ENCODE results near the gene FAM110D.

FAM110D gene

DNA sequence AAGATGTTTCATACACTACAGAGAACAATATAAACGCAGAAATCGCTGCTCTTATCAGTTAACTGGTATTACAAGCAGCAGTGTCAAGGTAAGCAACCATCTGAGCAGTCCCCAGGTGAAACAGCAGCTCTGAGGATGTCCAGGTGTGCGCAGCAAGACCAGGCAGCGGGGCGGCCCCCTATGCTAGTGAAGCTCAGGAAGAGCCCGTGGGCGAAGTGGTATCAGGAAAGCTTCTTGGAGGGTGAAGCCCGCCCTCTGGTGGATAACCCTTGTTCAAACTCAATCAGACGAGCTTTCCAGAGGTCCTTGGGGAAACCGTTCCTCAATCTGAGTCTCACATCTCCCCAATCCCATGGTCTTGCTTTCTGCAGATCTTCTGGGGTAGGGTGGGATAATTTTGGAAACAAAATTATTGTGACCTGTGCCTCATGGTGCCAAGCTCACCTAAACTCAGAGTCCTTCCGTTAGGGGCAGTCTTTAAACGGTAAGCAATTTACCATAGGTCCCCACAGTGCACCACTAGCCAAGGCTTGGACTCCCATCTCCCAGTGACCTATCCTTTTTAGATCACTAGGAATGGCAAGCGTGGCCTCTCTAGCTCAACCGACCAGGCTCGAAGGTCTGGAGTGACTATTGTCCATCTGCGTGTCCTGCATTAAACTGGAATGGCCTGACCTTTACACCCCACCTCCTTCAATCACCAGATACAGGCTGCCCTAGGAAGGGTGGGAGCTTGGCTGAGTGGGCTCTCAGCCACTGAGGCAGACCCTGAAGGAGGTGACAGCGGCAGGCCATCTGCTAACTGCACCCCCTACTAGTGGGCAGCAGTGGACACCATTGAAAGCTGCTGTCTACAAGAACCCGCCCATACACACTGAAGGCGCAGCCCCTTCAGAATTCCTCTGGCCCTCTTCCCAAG is 13.6 kb upstream of the FAM110D start:
- no peaks in the 10 kb centered on the region for H3K9me3 ChIP-seq (ENCODE audit: control insufficient read depth, insufficient read depth, low read length)
- no peaks in the 10 kb centered on the region for H3K36me3 ChIP-seq (ENCODE audit: insufficient read depth, low read length)
- no peak overlapping the region for H3K9ac ChIP-seq (ENCODE audit: low read depth, low read length)
- H3K4me1 ChIP-seq (ENCODE audit: insufficient read depth, low read length), result no peaks in the 10 kb centered on the region

DNA sequence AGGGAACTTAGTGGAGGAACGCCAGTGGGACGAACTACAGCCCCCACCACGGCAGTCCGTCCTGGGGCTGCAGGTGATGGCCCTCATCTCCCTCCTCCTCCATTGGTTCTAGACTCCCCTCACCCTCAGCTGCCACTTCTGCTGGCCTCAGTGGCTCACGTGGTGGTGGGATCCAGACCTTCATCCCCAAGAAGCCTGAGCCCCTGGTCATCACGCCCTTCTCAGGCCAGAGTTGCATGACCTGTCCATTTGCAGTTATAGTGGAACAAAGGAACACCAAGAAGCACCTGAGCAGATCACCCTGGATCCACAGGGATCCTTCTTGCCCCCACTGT is 13.0 kb upstream of the FAM110D start:
- Histone ChIP-seq H3K36me3 (ENCODE audit: insufficient read depth, low read length) (no peaks in the 10 kb centered on the region), H3K4me1 (ENCODE audit: insufficient read depth, low read length) (no peaks in the 10 kb centered on the region), H3K9me3 (ENCODE audit: control insufficient read depth, insufficient read depth, low read length) (no peaks in the 10 kb centered on the region), H3K9ac (ENCODE audit: low read depth, low read length) (no peak overlapping the region)

DNA sequence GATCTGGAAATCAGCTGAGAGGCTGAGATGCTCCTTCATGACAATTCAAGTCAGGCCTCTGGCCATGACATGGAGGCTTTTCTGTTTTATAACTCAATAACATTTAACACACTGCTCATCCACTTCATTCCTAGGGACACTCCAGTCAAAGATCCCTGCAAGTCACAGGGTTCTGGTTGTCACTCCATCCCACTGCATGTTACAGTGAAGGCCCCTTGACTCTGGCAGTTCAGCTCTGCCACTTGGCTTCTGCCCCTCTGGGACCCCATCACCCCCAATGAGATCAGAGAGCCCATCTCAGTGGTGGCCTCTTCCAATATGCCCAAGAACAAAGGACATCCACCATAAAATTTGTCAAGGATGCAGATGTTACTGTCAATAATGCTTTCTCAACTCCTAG is 10.0 kb upstream of the FAM110D start:
- H3K4me1 ChIP-seq (ENCODE audit: insufficient read depth, low read length), result no peaks in the 10 kb centered on the region
- H3K9ac ChIP-seq (ENCODE audit: low read depth, low read length), result no peak overlapping the region
- H3K36me3 ChIP-seq (ENCODE audit: insufficient read depth, low read length), result no peaks in the 10 kb centered on the region
- H3K9me3 ChIP-seq (ENCODE audit: control insufficient read depth, insufficient read depth, low read length), result no peaks in the 10 kb centered on the region

DNA sequence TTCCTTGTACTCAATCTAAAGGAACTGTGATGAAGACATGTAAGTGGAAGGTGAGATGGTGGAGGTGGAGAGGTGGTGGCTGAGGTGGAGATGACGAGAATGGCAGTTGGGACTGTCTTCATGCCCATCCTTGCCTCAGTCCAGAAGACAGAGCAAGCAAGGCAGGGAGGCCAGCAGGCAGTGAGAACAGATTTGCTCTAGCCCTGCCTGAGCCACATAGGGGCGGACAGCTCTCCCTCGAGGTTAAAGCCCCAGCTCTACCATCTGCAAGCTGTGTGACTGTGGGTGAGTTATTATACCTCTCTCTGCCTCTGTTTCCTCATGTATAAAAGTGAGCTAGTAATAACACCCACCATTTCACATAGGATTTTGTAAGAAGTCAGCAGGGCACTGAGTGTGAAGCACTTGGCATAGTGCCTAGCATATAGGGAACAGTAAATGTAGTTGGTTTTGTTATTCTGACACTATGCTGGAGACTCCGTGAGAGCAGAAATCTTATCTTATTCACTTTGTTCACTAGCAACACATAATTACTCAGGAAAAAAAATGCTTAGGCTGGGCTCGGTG is 4.8 kb upstream of the FAM110D start:
- Histone ChIP-seq H3K4me1 (ENCODE audit: insufficient read depth, low read length) (peaks cover 13% of the 10 kb centered on the region), H3K36me3 (ENCODE audit: insufficient read depth, low read length) (no peaks in the 10 kb centered on the region), H3K9ac (ENCODE audit: low read depth, low read length) (no peak overlapping the region), H3K9me3 (ENCODE audit: control insufficient read depth, insufficient read depth, low read length) (no peaks in the 10 kb centered on the region)

DNA sequence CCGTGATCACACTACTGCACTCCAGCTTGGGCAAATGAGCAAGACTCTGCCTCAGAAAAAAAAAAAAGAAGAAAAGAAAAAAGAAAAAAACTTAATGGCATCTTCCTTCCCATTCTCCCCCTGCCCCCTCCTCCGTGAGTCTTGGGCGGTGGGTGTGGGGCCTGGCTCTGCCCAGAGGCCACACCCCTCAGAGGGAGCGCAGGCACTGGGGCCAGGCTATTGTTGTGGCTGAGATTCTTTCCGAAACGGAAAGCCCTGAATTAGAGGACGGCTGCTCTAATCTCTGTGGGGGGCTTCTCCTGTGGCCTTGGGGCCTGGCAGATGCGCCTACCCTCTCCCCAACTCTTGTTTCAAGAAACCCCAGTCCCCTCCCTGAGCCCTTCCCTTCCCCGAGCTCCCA is 4.1 kb upstream of the FAM110D start:
- Histone ChIP-seq H3K9me3 (ENCODE audit: control insufficient read depth, insufficient read depth, low read length) (no peaks in the 10 kb centered on the region), H3K9ac (ENCODE audit: low read depth, low read length) (no peak overlapping the region), H3K4me1 (ENCODE audit: insufficient read depth, low read length) (peaks cover 18% of the 10 kb centered on the region), H3K36me3 (ENCODE audit: insufficient read depth, low read length) (no peaks in the 10 kb centered on the region)

DNA sequence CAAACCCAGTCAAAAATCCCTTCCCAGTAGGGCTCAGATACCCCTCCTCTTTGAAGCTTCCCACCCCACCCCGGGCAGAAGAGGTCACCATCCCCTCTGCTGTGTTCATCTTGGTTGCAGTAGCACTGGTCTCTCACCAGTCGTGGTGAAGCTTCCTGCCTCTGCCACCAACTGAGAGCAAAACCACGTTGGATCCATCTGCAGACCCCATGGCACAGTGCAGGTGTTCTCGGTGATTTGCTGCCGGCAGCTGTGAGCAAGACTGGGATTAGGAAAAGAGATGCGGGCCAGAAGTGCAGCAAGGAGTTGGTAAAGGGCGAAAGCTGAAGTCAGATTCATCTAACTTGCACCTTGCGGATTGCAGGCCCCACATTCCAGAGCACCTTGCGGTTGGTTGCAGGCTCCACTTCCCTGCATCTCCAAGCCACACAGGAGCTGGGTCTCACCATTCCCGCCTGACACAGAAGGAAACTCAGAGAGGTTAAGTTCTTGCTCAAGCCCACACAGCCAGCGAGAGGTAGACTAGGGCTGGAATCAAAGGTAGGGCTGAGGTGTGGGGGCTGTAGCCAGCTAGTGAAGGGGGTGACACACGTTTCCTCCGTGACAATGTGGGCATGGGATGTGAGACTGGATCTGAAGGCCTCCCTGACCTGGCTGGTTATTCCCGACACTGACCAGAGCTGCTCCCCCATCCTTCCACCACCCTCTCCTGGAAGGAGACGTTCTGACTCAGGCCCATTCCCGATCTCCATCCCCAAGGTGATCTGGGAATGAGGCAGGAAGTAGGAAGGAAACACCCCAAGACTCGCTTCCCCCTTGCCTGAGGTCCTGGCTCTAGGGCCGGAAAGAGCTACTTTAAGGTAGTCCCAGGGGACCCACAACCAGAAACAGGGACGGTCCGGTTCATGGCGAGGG is 3.3 kb upstream of the FAM110D start:
- Histone ChIP-seq H3K36me3 (ENCODE audit: insufficient read depth, low read length) (no peaks in the 10 kb centered on the region), H3K9ac (ENCODE audit: low read depth, low read length) (peak overlapping the region; percentile 39; the same call in 1 of the 2 replicates), H3K4me1 (ENCODE audit: insufficient read depth, low read length) (peaks cover 22% of the 10 kb centered on the region)

DNA sequence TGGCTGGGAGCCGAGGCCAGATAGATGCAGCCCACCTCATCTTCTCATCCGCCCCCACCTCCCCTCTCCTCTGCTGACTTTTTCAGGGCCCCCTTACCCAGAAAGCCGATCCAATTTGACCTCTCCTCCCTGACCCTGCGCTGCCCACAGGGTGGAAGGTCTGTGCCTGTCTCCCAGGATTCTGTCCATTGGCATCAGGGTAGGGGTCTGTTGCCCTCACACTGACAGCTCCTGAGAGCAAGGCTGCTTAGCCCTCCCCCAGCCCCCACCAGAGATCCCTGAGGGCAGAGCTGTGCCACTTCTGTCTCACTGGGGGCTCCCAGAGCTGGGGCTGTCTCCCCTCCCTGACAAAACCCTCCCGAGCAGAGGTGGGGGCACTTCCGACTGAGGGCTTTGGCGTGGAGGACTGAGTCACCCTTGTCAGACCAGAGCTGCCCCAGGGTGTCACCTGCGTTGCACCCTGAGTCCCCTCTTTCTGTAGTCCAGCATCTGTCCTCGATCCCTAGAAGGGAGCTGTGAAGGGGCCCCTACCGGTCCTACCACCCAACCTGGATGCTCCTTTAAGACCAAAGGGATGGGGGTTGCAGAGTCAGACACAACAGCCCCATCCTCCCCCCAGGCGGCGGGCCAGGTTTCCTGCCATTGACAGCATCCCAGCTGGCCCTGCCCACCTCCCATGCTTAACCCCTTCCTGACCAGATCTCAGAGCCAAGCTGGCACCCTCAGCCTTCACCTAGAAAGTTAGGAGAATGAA is 2.4 kb upstream of the FAM110D start:
- peak overlapping the region; percentile 39; the same call in 1 of the 2 replicates for H3K9ac ChIP-seq (ENCODE audit: low read depth, low read length)
- H3K4me1 ChIP-seq (ENCODE audit: insufficient read depth, low read length), result peaks cover 28% of the 10 kb centered on the region
- no peaks in the 10 kb centered on the region for H3K9me3 ChIP-seq (ENCODE audit: control insufficient read depth, insufficient read depth, low read length)

More for the DNA sequence above, 3.3 kb upstream of the FAM110D start:
- no peaks in the 10 kb centered on the region for H3K9me3 ChIP-seq (ENCODE audit: control insufficient read depth, insufficient read depth, low read length)

DNA sequence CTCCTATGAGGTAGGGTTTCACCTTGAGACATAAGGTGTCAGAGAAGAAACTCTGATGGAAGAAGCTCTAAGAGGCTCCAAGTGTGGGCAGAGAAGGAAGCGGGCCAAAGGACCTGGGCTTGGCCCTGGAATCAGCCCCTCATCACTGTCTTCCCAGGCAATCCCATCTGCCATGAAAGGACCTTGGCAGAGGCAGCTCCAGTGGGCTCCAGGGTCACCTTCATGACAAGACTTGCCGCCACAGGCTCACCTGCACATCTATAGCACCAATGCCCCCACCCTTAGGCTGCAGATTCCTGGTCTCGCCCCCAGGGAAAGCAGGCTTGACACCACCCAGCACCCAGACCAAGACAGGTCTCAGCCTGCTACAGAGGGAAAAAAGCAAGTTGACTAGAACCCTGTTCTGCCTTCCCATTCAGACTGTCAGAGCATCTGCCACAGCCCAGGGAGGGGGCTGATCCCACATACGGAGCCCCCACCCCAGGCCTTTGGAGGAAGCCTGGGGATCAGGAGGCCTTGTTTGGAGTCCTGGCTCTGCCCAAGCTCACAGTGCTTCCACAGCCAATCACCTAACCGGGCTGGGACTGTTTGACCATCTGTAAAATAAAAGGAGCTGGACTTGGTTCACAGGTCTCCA is 490 bp upstream of the FAM110D start:
- peaks cover 28% of the 10 kb centered on the region for H3K4me1 ChIP-seq (ENCODE audit: insufficient read depth, low read length)
- H3K36me3 ChIP-seq (ENCODE audit: insufficient read depth, low read length), result no peaks in the 10 kb centered on the region
- H3K9ac ChIP-seq (ENCODE audit: low read depth, low read length), result no peak overlapping the region

More for the DNA sequence above, 2.4 kb upstream of the FAM110D start:
- H3K36me3 ChIP-seq (ENCODE audit: insufficient read depth, low read length), result no peaks in the 10 kb centered on the region

DNA sequence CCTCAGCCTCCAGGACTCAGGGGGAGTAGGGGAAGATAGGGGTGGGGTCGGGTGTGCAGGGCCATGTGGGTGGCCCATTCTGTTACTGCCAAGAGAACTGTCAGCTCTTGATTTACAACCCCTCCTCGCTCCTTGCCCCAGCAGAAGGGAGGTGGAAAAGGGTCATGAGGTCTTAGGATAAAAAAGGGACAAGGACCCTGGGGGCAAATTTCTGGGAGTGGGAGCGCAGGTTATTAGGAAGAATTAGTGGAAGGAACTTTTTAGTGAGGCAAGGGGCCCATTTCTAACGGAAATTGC is 812 bp downstream of the FAM110D start:
- Histone ChIP-seq H3K36me3 (ENCODE audit: insufficient read depth, low read length) (no peaks in the 10 kb centered on the region), H3K9me3 (ENCODE audit: control insufficient read depth, insufficient read depth, low read length) (no peaks in the 10 kb centered on the region), H3K9ac (ENCODE audit: low read depth, low read length) (no peak overlapping the region), H3K4me1 (ENCODE audit: insufficient read depth, low read length) (peaks cover 23% of the 10 kb centered on the region)

More for the DNA sequence above, 490 bp upstream of the FAM110D start:
- no peaks in the 10 kb centered on the region for H3K9me3 ChIP-seq (ENCODE audit: control insufficient read depth, insufficient read depth, low read length)

DNA sequence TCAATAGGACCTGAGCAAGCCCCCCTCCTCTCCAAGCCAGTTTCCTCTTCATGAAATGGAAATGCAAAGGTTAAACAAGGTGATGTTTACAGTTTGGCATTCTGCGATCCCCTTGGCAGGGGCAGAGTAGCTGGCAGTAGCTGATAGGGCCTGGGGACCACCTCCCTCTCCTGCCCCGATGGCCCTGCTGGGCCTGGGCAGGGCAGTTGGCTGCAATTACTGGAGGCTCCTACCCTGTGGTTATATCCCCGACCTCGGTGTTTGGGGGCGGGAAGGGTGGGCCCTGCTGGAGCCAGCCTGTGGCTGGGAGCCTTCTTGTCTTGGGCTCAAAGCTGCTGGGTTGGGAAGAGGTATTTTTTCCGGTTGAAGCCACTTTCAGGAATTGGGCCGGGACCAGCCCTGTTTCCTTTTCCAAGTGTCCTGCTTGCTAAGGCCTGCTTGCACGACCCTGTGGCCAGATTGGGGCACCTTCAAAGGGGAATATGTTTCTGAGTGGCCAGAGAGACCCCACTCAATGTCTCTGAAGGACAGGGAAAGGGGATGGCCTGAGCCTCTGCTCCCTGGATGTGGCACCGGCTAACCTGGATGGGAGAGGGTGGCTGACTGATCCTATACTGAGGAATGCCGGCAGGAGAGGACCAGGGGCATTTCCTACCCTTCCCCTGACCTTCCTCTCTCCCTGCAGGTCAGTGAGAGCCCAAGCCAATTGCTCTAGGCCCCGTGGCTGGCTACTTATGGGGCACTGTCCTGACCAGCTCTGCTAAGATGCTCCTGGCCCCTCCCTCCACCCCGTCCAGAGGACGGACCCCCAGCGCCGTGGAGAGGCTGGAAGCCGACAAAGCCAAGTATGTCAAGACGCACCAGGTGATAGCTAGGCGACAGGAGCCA is 1.9 kb downstream of the FAM110D start:
- peak overlapping the region; percentile 49; the same call in 1 of the 2 replicates for H3K9ac ChIP-seq (ENCODE audit: low read depth, low read length)
- H3K4me1 ChIP-seq (ENCODE audit: insufficient read depth, low read length), result peaks cover 28% of the 10 kb centered on the region
- H3K36me3 ChIP-seq (ENCODE audit: insufficient read depth, low read length), result no peaks in the 10 kb centered on the region
- no peaks in the 10 kb centered on the region for H3K9me3 ChIP-seq (ENCODE audit: control insufficient read depth, insufficient read depth, low read length)

DNA sequence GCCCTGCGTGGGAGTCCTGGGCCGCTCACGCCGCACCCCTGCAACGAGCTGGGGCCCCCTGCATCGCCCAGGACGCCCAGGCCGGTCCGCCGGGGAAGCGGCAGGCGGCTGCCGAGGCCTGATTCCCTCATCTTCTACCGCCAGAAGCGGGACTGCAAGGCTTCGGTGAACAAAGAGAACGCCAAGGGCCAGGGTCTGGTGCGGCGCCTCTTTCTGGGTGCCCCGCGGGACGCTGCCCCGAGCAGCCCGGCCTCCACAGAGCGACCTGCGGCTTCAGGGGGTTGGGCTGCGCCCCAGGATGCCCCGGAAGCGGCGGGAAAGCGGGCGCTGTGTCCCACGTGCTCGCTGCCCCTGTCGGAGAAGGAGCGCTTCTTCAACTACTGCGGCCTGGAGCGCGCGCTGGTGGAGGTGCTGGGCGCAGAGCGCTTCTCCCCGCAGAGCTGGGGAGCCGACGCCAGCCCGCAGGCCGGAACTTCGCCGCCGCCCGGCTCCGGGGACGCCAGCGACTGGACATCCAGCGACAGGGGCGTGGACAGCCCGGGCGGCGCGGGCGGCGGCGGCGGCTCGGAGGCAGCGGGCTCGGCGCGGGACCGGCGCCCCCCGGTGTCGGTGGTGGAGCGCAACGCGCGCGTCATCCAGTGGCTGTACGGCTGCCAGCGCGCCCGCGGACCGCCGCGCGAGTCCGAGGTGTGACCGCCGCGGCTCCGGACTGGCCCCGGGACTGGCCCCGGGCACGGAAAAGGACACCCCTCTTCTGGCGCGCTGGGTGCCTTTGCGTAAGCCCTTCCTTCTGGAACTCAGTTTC is 2.7 kb downstream of the FAM110D start:
- no peaks in the 10 kb centered on the region for H3K9me3 ChIP-seq (ENCODE audit: control insufficient read depth, insufficient read depth, low read length)
- H3K36me3 ChIP-seq (ENCODE audit: insufficient read depth, low read length), result no peaks in the 10 kb centered on the region
- peaks cover 31% of the 10 kb centered on the region for H3K4me1 ChIP-seq (ENCODE audit: insufficient read depth, low read length)
- H3K9ac ChIP-seq (ENCODE audit: low read depth, low read length), result peak overlapping the region; percentile 49

DNA sequence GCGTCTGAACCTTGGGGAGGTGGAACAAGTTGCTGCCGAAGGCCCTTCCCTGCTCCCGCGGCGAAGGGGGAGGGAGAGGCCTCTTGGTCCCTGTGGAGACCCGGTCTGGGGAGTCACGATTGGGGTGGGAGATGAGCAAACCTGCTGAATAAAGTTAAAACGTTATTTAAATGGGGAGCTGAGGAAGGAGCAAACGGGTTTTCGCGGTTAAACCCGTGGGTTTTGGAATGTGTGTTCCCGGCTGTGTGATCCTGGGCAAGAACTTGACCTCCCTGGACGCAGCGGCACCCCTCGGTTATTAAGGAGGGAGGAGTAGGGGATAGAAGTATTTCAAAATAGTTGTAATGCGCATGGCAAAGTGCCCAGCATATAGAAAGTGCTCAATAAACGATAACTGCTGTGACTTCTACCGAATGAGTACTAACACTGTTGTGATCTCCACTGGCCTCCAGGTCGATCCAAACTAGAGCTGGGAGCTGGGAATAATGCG is 3.4 kb downstream of the FAM110D start:
- Histone ChIP-seq H3K9me3 (ENCODE audit: control insufficient read depth, insufficient read depth, low read length) (no peaks in the 10 kb centered on the region), H3K9ac (ENCODE audit: low read depth, low read length) (peak overlapping the region; percentile 49), H3K36me3 (ENCODE audit: insufficient read depth, low read length) (no peaks in the 10 kb centered on the region), H3K4me1 (ENCODE audit: insufficient read depth, low read length) (peaks cover 31% of the 10 kb centered on the region)

All from ES-I3 (cell line).